Esophagus squamous epithelium (tissue), 4 donors: ENCODE measurements around the gene INPP5F.

ENCODE experiments used
- POLR2A ChIP-seq, 4 donors: fragments of 450-650 bp; IDR thresholded peaks; one replicate each; pipeline ENCODE4 v1.6.1; 2017; ENCODE audit warnings: antibody characterized with exemption in 4 of 4, mild to moderate bottlenecking in 4 of 4, moderate library complexity in 3 of 4
- TF ChIP-seq, protein P1 (sequence below), 6 experiments: fragments of 450-650 bp in 4 of 6; fragments of 200-600 bp in 2 of 6; sonication (generic) in 2 of 6; IDR thresholded peaks; one replicate each; pipeline ENCODE4 v1.5.1; 2016 to 2019; ENCODE audit warnings: antibody characterized with exemption in 6 of 6, mild to moderate bottlenecking in 4 of 6, moderate library complexity in 4 of 6

DNA sequence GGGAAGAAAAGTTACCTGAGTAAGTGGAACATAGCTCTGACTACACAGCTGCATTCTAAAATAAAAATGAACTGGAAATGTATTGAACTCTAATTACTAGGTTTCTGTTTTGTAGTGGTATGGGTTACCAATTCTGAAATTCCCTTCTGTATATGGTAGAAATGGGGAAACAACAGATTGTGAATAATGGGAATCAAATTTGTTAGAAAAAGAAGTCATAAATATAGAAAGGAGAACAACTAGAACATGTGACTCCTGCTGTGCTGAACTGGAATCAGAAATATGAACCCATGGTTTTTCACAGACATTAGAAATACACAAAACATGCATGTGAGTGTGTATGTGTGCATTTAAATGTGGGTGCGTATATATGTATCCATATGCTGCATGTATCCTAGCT is 119.8 kb downstream of the INPP5F start:
- TF ChIP-seq, protein P1, sequence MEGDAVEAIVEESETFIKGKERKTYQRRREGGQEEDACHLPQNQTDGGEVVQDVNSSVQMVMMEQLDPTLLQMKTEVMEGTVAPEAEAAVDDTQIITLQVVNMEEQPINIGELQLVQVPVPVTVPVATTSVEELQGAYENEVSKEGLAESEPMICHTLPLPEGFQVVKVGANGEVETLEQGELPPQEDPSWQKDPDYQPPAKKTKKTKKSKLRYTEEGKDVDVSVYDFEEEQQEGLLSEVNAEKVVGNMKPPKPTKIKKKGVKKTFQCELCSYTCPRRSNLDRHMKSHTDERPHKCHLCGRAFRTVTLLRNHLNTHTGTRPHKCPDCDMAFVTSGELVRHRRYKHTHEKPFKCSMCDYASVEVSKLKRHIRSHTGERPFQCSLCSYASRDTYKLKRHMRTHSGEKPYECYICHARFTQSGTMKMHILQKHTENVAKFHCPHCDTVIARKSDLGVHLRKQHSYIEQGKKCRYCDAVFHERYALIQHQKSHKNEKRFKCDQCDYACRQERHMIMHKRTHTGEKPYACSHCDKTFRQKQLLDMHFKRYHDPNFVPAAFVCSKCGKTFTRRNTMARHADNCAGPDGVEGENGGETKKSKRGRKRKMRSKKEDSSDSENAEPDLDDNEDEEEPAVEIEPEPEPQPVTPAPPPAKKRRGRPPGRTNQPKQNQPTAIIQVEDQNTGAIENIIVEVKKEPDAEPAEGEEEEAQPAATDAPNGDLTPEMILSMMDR (IDR thresholded peaks at IDR 0.05) = no peak
- no peak for TF ChIP-seq POLR2A (IDR thresholded peaks at IDR 0.05)
